Embryonic facial prominence (tissue), 1 donor: ENCODE measurements around the gene LCE1D.

Experiments used
- DNase-seq: peaks from one replicate; pipeline ENCODE4 v3.0.0-alpha.2; 2016; ENCODE audit errors: extremely low spot score

Gene LCE1D

GRCh38 chr1:152811671-152812070, 15.2 kb downstream of the LCE1D start, which contains the start of gene LCE1B:
Gene LCE1B (plus strand): TSS chr1:152811971. CDS start chr1:152812447, 476 bp downstream.
- DNase-seq: no peak

GRCh38 chr1:152817309-152817708, 20.8 kb downstream of the LCE1D start:
- DNase-seq: no peak

- no peak for DNase-seq
Measured at GRCh38 chr1:152823294-152823693, 26.8 kb downstream of the LCE1D start.

- no peak for DNase-seq
Measured at GRCh38 chr1:152824964-152825363, 28.4 kb downstream of the LCE1D start.

GRCh38 chr1:152827173-152827572, 30.7 kb downstream of the LCE1D start, which contains the start of gene LCE1A:
Gene LCE1A (plus strand): TSS chr1:152827473. CDS start chr1:152827473, 0 bp downstream.
- DNase-seq: no peak

GRCh38 chr1:152836870-152837269, 40.3 kb downstream of the LCE1D start:
- no peak for DNase-seq

- DNase-seq: no peak
Measured at GRCh38 chr1:152842556-152842955, 46.0 kb downstream of the LCE1D start, which contains the start of gene LCE6A. Gene LCE6A (plus strand): TSS chr1:152842856. CDS start chr1:152843521, 665 bp downstream.
